HCT116 (cell line): ENCODE data around the gene CELF4.

Experiments used
- EZH2phosphoT487 ChIP-seq: fragments of 200-600 bp; IDR thresholded peaks from 2 replicates; pipeline ENCODE4 v1.6.1; 2018; ENCODE audit warnings: antibody characterized with exemption, borderline replicate concordance
- TF ChIP-seq, protein P1 (sequence below), 3 experiments: fragments of 200-600 bp in 1 of 3; sonication (generic) in 1 of 3; IDR thresholded peaks in 2 of 3; conservative IDR thresholded peaks in 1 of 3; 2 replicates each; pipeline ENCODE4 v1.5.1; 2012 to 2017; ENCODE audit warnings: low read depth in 2 of 3, low read length in 2 of 3, antibody characterized with exemption in 1 of 3, borderline replicate concordance in 1 of 3, control low read depth in 1 of 3, mild to moderate bottlenecking in 1 of 3, mixed read lengths in 1 of 3, mixed run types in 1 of 3, moderate library complexity in 1 of 3; ENCODE audit not compliant: insufficient read depth in 1 of 3
- TF ChIP-seq, protein P2 (sequence below): IDR thresholded peaks from 2 replicates; pipeline ENCODE4 v1.6.1; 2012

DNA sequence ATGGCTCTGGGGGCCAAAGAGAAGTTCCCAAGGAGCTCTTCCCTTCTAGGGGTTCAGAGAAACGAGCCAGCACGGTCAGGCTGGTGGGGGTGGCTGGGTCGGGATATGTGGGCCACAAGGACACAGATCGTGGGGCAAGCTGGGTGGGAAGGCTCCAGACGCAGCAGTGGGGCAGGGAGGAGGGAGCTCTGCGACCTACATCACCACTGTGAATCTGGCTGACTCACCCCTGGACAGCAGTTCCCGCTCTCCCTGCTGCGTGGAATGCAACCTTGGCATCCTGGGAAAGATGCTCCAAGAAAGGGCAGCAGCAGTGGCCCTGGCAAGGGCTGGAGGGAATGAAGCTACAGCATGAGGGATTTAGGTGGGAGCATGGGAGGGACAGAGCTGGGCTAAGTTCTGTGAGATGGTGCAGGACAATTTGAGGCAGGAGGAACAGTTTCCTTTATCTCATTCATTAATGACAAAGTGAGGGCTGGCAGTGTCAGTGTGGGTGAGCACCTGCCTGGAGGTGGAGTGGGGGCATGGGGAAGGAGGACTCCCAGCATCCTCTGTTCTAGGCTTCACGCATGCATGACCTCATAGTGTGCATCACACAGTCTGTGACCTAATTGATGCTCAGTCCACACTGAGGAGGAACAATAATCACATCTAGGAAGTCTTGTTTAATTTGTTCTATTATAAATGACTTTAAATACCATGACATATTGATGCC lies 25.0 kb downstream of the CELF4 start:
- TF ChIP-seq, protein P1, sequence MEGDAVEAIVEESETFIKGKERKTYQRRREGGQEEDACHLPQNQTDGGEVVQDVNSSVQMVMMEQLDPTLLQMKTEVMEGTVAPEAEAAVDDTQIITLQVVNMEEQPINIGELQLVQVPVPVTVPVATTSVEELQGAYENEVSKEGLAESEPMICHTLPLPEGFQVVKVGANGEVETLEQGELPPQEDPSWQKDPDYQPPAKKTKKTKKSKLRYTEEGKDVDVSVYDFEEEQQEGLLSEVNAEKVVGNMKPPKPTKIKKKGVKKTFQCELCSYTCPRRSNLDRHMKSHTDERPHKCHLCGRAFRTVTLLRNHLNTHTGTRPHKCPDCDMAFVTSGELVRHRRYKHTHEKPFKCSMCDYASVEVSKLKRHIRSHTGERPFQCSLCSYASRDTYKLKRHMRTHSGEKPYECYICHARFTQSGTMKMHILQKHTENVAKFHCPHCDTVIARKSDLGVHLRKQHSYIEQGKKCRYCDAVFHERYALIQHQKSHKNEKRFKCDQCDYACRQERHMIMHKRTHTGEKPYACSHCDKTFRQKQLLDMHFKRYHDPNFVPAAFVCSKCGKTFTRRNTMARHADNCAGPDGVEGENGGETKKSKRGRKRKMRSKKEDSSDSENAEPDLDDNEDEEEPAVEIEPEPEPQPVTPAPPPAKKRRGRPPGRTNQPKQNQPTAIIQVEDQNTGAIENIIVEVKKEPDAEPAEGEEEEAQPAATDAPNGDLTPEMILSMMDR (IDR thresholded peaks at IDR 0.05 in 2 of 3, conservative IDR thresholded peaks at IDR 0.05 in 1 of 3; ENCODE audit: borderline replicate concordance in 1 of 3, insufficient read depth in 1 of 3, low read depth in 2 of 3, low read length in 2 of 3), result no peak
- TF ChIP-seq, protein P2, sequence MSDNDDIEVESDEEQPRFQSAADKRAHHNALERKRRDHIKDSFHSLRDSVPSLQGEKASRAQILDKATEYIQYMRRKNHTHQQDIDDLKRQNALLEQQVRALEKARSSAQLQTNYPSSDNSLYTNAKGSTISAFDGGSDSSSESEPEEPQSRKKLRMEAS, result no peak
- TF ChIP-seq EZH2phosphoT487, result no peak
